WTC11 (cell line): ENCODE measurements around the gene LDLRAD3. TPM values are rescaled to one million over a fixed set of nuclear protein-coding genes. Genes with fewer than 3 reads are reported as not detected.

Experiments
- ATAC-seq: fragments of 200-7000 bp; cut with Tn5 transposase; 2 replicates; pipeline ENCODE4 v1.10.0; 2021; ENCODE audit warnings: mild to moderate bottlenecking, moderate library complexity
- CTCF ChIA-PET: fragments of 300-600 bp; sonication (Branson Sonifier 250); formaldehyde crosslinking; loops from one replicate; lab custom pipeline; 2021; ENCODE audit warnings: antibody characterized with exemption; lab: Charles Lee
- POLR2A ChIA-PET: fragments of 350-600 bp; sonication (Branson Sonifier 250); formaldehyde crosslinking; loops from one replicate; lab custom pipeline; 2021; ENCODE audit warnings: antibody characterized with exemption; lab: Charles Lee
- DNase-seq: peaks from one replicate; pipeline ENCODE4 v3.0.0; 2021; ENCODE audit warnings: low spot score
- H3K27ac Mint-ChIP-seq: 2 replicates; pipeline ENCODE4 v1.8.0; 2021; ENCODE audit warnings: mixed read lengths
- H3K27me3 Mint-ChIP-seq: 2 replicates; pipeline ENCODE4 v1.8.0; 2021; ENCODE audit warnings: low read depth, mild to moderate bottlenecking, moderate library complexity, mixed read lengths
- H3K36me3 Mint-ChIP-seq: 2 replicates; pipeline ENCODE4 v1.8.0; 2021; ENCODE audit warnings: mixed read lengths
- H3K4me1 Mint-ChIP-seq: 2 replicates; pipeline ENCODE4 v1.8.0; 2022; ENCODE audit warnings: mixed read lengths
- H3K4me3 Mint-ChIP-seq: 2 replicates; pipeline ENCODE4 v1.8.0; 2021; ENCODE audit warnings: mild to moderate bottlenecking, moderate library complexity, mixed read lengths
- H3K9me3 Mint-ChIP-seq: 2 replicates; pipeline ENCODE4 v1.8.0; 2021; ENCODE audit warnings: mixed read lengths
- ARID4B ChIP-seq: sonication (generic); formaldehyde crosslinking; IDR thresholded peaks from 2 replicates; pipeline ENCODE4 v1.8.0; 2023; ENCODE audit warnings: missing genetic modification reagents, mild to moderate bottlenecking, borderline replicate concordance
- ATF2 ChIP-seq: sonication (generic); formaldehyde crosslinking; IDR thresholded peaks from 2 replicates; pipeline ENCODE4 v1.8.1; 2022; ENCODE audit warnings: low read depth, missing genetic modification reagents, borderline replicate concordance
- CTCF ChIP-seq: fragments of 200-600 bp; IDR thresholded peaks from 2 replicates; pipeline ENCODE4 v1.8.0; 2022; ENCODE audit warnings: antibody characterized with exemption
- FOXK1 ChIP-seq: sonication (generic); formaldehyde crosslinking; IDR thresholded peaks from 2 replicates; pipeline ENCODE4 v1.8.0; 2022; ENCODE audit warnings: mild to moderate bottlenecking, moderate library complexity, missing genetic modification reagents
- GRHL2 ChIP-seq: fragments of 250-450 bp; sonication (Bioruptor Pico); IDR thresholded peaks from 2 replicates; pipeline ENCODE4 v1.8.0; 2022; ENCODE audit warnings: mild to moderate bottlenecking, moderate library complexity; ENCODE audit not compliant: insufficient replicate concordance, severe bottlenecking
- MYBL2 ChIP-seq: sonication (generic); formaldehyde crosslinking; IDR thresholded peaks from 2 replicates; pipeline ENCODE4 v1.8.1; 2023; ENCODE audit warnings: mild to moderate bottlenecking, moderate library complexity, missing genetic modification reagents
- SMAD3 ChIP-seq: sonication (generic); formaldehyde crosslinking; IDR thresholded peaks from 2 replicates; pipeline ENCODE4 v1.8.0; 2022; ENCODE audit warnings: missing genetic modification reagents, mild to moderate bottlenecking, borderline replicate concordance
- TCF7 ChIP-seq: sonication (generic); formaldehyde crosslinking; IDR thresholded peaks from 2 replicates; pipeline ENCODE4 v1.8.0; 2022; ENCODE audit warnings: mild to moderate bottlenecking, low read depth, missing genetic modification reagents, moderate library complexity
- total RNA-seq: library from RNA; stranded (reverse); gene quantifications from 3 replicates; pipeline ENCODE4 v1.2.3, GENCODE V29; 2021
- TF ChIP-seq, protein P1 (sequence below): fragments of 250-450 bp; sonication (Bioruptor Pico); IDR thresholded peaks from 2 replicates; pipeline ENCODE4 v1.8.0; 2021; ENCODE audit warnings: mild to moderate bottlenecking
- TF ChIP-seq, protein P2 (sequence below): sonication (generic); formaldehyde crosslinking; IDR thresholded peaks from 2 replicates; pipeline ENCODE4 v1.8.0; 2022; ENCODE audit warnings: mild to moderate bottlenecking, missing genetic modification reagents
- TF ChIP-seq, protein P3 (sequence below): sonication (generic); formaldehyde crosslinking; IDR thresholded peaks from 2 replicates; pipeline ENCODE4 v1.8.1; 2022; ENCODE audit warnings: low read depth, mild to moderate bottlenecking, moderate library complexity, missing genetic modification reagents, borderline replicate concordance

LDLRAD3 gene
- total RNA-seq, 1 experiment from 2014 or later = 14.5 TPM

- POLR2A ChIA-PET = interaction anchor here (1.0 to 1.1 kb wide), 2 partner anchors 18 to 41 kb away, joined by 4 to 5 read pairs; no protein-coding TSS in a partner anchor
Observed at GRCh38 chr11:36110668-36111410, 167.0 kb downstream of the LDLRAD3 start.

DNA sequence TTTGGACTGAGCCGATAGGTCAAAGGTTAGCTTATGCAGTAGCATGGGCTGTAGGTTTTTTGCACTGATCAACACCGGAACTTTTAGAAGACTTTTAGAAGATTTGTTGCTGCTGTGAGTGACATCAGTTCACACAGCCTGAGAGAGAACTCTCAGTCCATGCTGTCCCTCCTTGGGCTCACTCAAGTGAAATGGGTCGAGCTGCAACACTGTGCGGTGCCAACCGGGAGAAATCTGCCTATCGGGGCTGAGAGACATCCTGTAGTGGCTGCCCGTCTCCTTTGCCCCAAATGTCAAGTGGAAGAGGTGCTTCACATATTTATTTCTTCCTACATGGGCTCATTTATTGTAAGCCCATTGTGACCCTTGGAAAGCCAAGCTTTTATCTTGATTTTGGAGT, 170.2 kb downstream of the LDLRAD3 start:
- Mint-ChIP-seq H3K36me3 (peaks cover 40% of the 10 kb centered on the region), H3K4me1 (peaks cover 33% of the 10 kb centered on the region), H3K4me3 (no peak overlapping the region), H3K9me3 (peaks cover 21% of the 10 kb centered on the region), H3K27me3 (no peaks in the 10 kb centered on the region; the same call in 1 of the 2 replicates), H3K27ac (no peak overlapping the region)
- TF ChIP-seq ATF2 = no peak
- no peak for ATAC-seq
- ChIA-PET CTCF (interaction anchor here (0.7 kb wide), 1 partner anchor 17 kb away, joined by 4 read pairs; no protein-coding TSS in a partner anchor), POLR2A (no interaction called here)
- DNase-seq = no peak

More at GRCh38 chr11:36110668-36111410, 167.0 kb downstream of the LDLRAD3 start:
- Mint-ChIP-seq H3K36me3 (peaks cover 55% of the 10 kb centered on the region), H3K4me3 (peak overlapping the region; percentile 40), H3K27ac (peak overlapping the region; percentile 99), H3K27me3 (no peaks in the 10 kb centered on the region; the same call in 1 of the 2 replicates), H3K4me1 (peaks cover 52% of the 10 kb centered on the region), H3K9me3 (peaks cover 21% of the 10 kb centered on the region)
- CTCF ChIA-PET = interaction anchor here (0.6 to 4.3 kb wide), 7 partner anchors 8 to 289 kb away, joined by 3 to 33 read pairs (median 5); no protein-coding TSS in a partner anchor
- no peak for DNase-seq
- no peak for ATAC-seq
- TF ChIP-seq SMAD3 (0 out of 2 replicates have a peak, but pooled peaks have one; percentile 11), CTCF (no peak)

DNA sequence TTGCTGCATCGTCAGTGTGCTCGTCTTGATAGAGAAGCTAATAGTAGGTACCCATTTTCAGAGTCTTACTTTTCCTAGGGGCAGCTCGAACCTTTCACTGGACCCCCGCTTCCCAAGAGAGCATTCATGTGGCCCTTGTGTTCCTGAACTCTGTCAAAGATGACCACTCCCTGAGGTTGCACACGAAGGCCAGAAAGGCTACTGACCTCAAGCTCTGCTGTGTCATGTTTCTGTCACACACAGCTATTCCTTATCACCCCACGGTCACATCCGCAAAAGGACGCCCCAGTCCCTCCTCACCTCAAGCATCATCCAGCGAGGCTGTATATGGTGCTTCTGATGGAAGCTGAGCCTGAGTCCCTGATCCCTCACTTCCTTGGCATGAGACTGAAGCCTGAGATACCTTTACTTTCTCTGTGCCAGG, 171.5 kb downstream of the LDLRAD3 start:
- Mint-ChIP-seq H3K4me3 (no peak overlapping the region), H3K27ac (no peak overlapping the region), H3K9me3 (peaks cover 21% of the 10 kb centered on the region), H3K36me3 (peaks cover 40% of the 10 kb centered on the region), H3K27me3 (no peaks in the 10 kb centered on the region; the same call in 1 of the 2 replicates), H3K4me1 (peaks cover 26% of the 10 kb centered on the region)
- ATAC-seq = no peak
- ChIA-PET CTCF (interaction anchor here (1.1 to 1.4 kb wide), 3 partner anchors 16 to 150 kb away, joined by 4 to 8 read pairs (median 4); no protein-coding TSS in a partner anchor), POLR2A (no interaction called here)
- no peak for DNase-seq
- no peak for TF ChIP-seq ARID4B (CRISPR knock-in tag)
- no peak for TF ChIP-seq GRHL2 (CRISPR knock-in tag)
- TF ChIP-seq, protein P1, sequence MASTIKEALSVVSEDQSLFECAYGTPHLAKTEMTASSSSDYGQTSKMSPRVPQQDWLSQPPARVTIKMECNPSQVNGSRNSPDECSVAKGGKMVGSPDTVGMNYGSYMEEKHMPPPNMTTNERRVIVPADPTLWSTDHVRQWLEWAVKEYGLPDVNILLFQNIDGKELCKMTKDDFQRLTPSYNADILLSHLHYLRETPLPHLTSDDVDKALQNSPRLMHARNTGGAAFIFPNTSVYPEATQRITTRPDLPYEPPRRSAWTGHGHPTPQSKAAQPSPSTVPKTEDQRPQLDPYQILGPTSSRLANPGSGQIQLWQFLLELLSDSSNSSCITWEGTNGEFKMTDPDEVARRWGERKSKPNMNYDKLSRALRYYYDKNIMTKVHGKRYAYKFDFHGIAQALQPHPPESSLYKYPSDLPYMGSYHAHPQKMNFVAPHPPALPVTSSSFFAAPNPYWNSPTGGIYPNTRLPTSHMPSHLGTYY (CRISPR knock-in tag) = no peak
- TF ChIP-seq, protein P2, sequence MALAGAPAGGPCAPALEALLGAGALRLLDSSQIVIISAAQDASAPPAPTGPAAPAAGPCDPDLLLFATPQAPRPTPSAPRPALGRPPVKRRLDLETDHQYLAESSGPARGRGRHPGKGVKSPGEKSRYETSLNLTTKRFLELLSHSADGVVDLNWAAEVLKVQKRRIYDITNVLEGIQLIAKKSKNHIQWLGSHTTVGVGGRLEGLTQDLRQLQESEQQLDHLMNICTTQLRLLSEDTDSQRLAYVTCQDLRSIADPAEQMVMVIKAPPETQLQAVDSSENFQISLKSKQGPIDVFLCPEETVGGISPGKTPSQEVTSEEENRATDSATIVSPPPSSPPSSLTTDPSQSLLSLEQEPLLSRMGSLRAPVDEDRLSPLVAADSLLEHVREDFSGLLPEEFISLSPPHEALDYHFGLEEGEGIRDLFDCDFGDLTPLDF (CRISPR knock-in tag) = no peak
- no peak for TF ChIP-seq MYBL2 (CRISPR knock-in tag)
- no peak for TF ChIP-seq TCF7 (CRISPR knock-in tag)
- TF ChIP-seq, protein P3, sequence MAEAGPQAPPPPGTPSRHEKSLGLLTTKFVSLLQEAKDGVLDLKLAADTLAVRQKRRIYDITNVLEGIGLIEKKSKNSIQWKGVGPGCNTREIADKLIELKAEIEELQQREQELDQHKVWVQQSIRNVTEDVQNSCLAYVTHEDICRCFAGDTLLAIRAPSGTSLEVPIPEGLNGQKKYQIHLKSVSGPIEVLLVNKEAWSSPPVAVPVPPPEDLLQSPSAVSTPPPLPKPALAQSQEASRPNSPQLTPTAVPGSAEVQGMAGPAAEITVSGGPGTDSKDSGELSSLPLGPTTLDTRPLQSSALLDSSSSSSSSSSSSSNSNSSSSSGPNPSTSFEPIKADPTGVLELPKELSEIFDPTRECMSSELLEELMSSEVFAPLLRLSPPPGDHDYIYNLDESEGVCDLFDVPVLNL (CRISPR knock-in tag) = no peak
- no peak for TF ChIP-seq FOXK1 (CRISPR knock-in tag)
